Retinal pigment epithelial cell (primary cell): ENCODE data around the gene GNB4.
A peak's percentile ranks its signal among the peaks of the same experiment; 100 is the strongest.

Source experiments
- DNase-seq: peaks from one replicate; pipeline ENCODE4 v3.0.0-alpha.2; 2010; ENCODE audit warnings: low read depth
- H3K4me3 ChIP-seq: 2 replicates; pipeline ENCODE4 v1.5.1; 2011; ENCODE audit warnings: mild to moderate bottlenecking, low read length, control low read depth, moderate library complexity
- CTCF ChIP-seq: conservative IDR thresholded peaks from 2 replicates; pipeline ENCODE4 v1.5.1; 2011; ENCODE audit warnings: low read depth, low read length, control low read depth, inconsistent platforms

GNB4 gene

GRCh38 chr3:179347345-179348194 lies 103.7 kb downstream of the GNB4 start, which contains the start of gene MFN1:
TSS of gene MFN1 (plus strand) at chr3:179347709. CDS start at chr3:179348852, 1,143 bp downstream.
- no peak for TF ChIP-seq CTCF
- peak within 1 kb of the TSS; percentile 90 for H3K4me3 ChIP-seq
- DNase-seq: peak; percentile 88
